SK-N-MC (cell line): ENCODE measurements around the gene GGTA1.

Experiments used
- EZH2 ChIP-seq: fragments of 200-600 bp; sonication (generic); IDR thresholded peaks from one replicate; pipeline ENCODE4 v1.6.1; 2017; ENCODE audit warnings: antibody characterized with exemption
- FOXP2 ChIP-seq: optimal IDR thresholded peaks from 2 replicates; pipeline ENCODE3; 2011; ENCODE audit warnings: mild to moderate bottlenecking, moderate library complexity; ENCODE audit not compliant: insufficient read depth; ENCODE audit errors: extremely low read length, control extremely low read depth
- POLR2AphosphoS5 ChIP-seq: IDR thresholded peaks from 2 replicates; pipeline ENCODE4 v1.6.1; 2012; ENCODE audit warnings: mild to moderate bottlenecking, low read depth, low read length, borderline replicate concordance

- no peak for TF ChIP-seq POLR2AphosphoS5
- TF ChIP-seq EZH2 = no peak
- TF ChIP-seq FOXP2 = no peak
These were observed 64.7 kb downstream of the GGTA1 start for GRCh38 chr9:121434969-121435368.
